Mesenchymal stem cell (in vitro differentiated cells and primary cell): ENCODE measurements around the gene CUTC.

Source experiments
- DNase-seq: peaks from one replicate; pipeline ENCODE4 v3.0.0-alpha.2; 2013
- H2AFZ ChIP-seq: one replicate; pipeline ENCODE4 v1.6.1; 2013; ENCODE audit warnings: low read depth, mild to moderate bottlenecking, control low read depth, inconsistent platforms, low read length, moderate library complexity
- H2AK5ac ChIP-seq: 2 replicates; pipeline ENCODE4 v1.6.1; 2013; ENCODE audit warnings: low read length, moderate library complexity, mild to moderate bottlenecking, inconsistent platforms; ENCODE audit not compliant: severe bottlenecking
- H2BK120ac ChIP-seq: one replicate; pipeline ENCODE4 v1.6.1; 2013; ENCODE audit warnings: low read depth, mild to moderate bottlenecking, inconsistent platforms, low read length, moderate library complexity
- H2BK12ac ChIP-seq, 2 experiments: one replicate each; pipeline ENCODE4 v1.6.1; 2013; ENCODE audit warnings: inconsistent platforms in 2 of 2, low read length in 2 of 2, mild to moderate bottlenecking in 2 of 2, moderate library complexity in 2 of 2, control low read depth in 1 of 2
- H2BK15ac ChIP-seq: one replicate; pipeline ENCODE4 v1.6.1; 2013; ENCODE audit warnings: mild to moderate bottlenecking, low read depth, inconsistent platforms; ENCODE audit not compliant: poor library complexity, severe bottlenecking
- H2BK5ac ChIP-seq: 2 replicates; pipeline ENCODE4 v1.6.1; 2013; ENCODE audit warnings: low read depth, mild to moderate bottlenecking, low read length, control low read depth, inconsistent platforms; ENCODE audit not compliant: poor library complexity, severe bottlenecking
- H3K14ac ChIP-seq, 2 experiments: one replicate each; pipeline ENCODE4 v1.6.1; 2013; ENCODE audit warnings: inconsistent platforms in 2 of 2, low read length in 2 of 2, control low read depth in 1 of 2, mild to moderate bottlenecking in 1 of 2, moderate library complexity in 1 of 2
- H3K18ac ChIP-seq, 2 experiments: one replicate each; pipeline ENCODE4 v1.6.1; 2013; ENCODE audit warnings: inconsistent platforms in 2 of 2, low read length in 2 of 2, control low read depth in 1 of 2, low read depth in 1 of 2, mild to moderate bottlenecking in 1 of 2
- H3K23ac ChIP-seq, 2 experiments: one replicate each; pipeline ENCODE4 v1.6.1; 2013; ENCODE audit warnings: inconsistent platforms in 2 of 2, low read length in 2 of 2, mild to moderate bottlenecking in 2 of 2, moderate library complexity in 2 of 2, control low read depth in 1 of 2
- H3K27ac ChIP-seq: 2 replicates; pipeline ENCODE4 v1.5.1; 2013; ENCODE audit warnings: mild to moderate bottlenecking, moderate library complexity, low read length, control low read depth, inconsistent platforms; ENCODE audit not compliant: poor library complexity, severe bottlenecking
- H3K27me3 ChIP-seq, 2 experiments: 2 replicates each; pipeline versions ENCODE4 v1.6.1 to v1.7.0; 2013; ENCODE audit warnings: low read length in 2 of 2, mild to moderate bottlenecking in 2 of 2, moderate library complexity in 2 of 2, control low read depth in 1 of 2, inconsistent platforms in 1 of 2; ENCODE audit not compliant: control insufficient read depth in 1 of 2, insufficient read depth in 1 of 2
- H3K36me3 ChIP-seq, 2 experiments: 2 replicates each; pipeline versions ENCODE4 v1.6.1 to v1.7.0; 2013; ENCODE audit warnings: low read length in 2 of 2, control low read depth in 1 of 2, inconsistent platforms in 1 of 2, low read depth in 1 of 2, mild to moderate bottlenecking in 1 of 2; ENCODE audit not compliant: insufficient read depth in 2 of 2, control insufficient read depth in 1 of 2
- H3K4ac ChIP-seq, 2 experiments: one replicate each; pipeline ENCODE4 v1.6.1; 2013; ENCODE audit warnings: inconsistent platforms in 2 of 2, low read length in 2 of 2, mild to moderate bottlenecking in 2 of 2, moderate library complexity in 2 of 2, control low read depth in 1 of 2, low read depth in 1 of 2
- H3K4me1 ChIP-seq: 2 replicates; pipeline ENCODE4 v1.6.1; 2013; ENCODE audit warnings: low read depth, low read length, control low read depth; ENCODE audit not compliant: control insufficient read depth, insufficient read depth
- H3K4me2 ChIP-seq: 2 replicates; pipeline ENCODE4 v1.6.1; 2013; ENCODE audit warnings: low read length, mild to moderate bottlenecking, inconsistent platforms; ENCODE audit not compliant: poor library complexity, severe bottlenecking
- H3K4me3 ChIP-seq, 2 experiments: 2 replicates each; pipeline versions ENCODE4 v1.5.1 to v1.7.0; 2013; ENCODE audit warnings: low read length in 2 of 2, mild to moderate bottlenecking in 2 of 2, control low read depth in 1 of 2, low read depth in 1 of 2; ENCODE audit not compliant: insufficient read depth in 1 of 2
- H3K79me1 ChIP-seq: replicated peaks from 2 replicates; pipeline ENCODE4 v1.6.1; 2013; ENCODE audit warnings: mild to moderate bottlenecking, control low read depth, low read length, inconsistent platforms; ENCODE audit not compliant: poor library complexity, severe bottlenecking
- H3K9ac ChIP-seq: 2 replicates; pipeline ENCODE4 v1.7.0; 2013; ENCODE audit warnings: mild to moderate bottlenecking, low read length, moderate library complexity
- H3K9me3 ChIP-seq: 2 replicates; pipeline ENCODE4 v1.7.0; 2013; ENCODE audit warnings: mild to moderate bottlenecking, low read length; ENCODE audit not compliant: control insufficient read depth
- H4K8ac ChIP-seq: one replicate; pipeline ENCODE4 v1.6.1; 2013; ENCODE audit warnings: inconsistent platforms, mild to moderate bottlenecking, low read length, moderate library complexity
- H4K91ac ChIP-seq: one replicate; pipeline ENCODE4 v1.6.1; 2013; ENCODE audit warnings: mild to moderate bottlenecking, low read length, inconsistent platforms
- WGBS: methylation state at CpG from one replicate; pipeline ENCODE4 v1.1.7; 2013; ENCODE audit warnings: mixed read lengths; 5-methylcytosine and 5-hydroxymethylcytosine counted together

CUTC gene

DNA sequence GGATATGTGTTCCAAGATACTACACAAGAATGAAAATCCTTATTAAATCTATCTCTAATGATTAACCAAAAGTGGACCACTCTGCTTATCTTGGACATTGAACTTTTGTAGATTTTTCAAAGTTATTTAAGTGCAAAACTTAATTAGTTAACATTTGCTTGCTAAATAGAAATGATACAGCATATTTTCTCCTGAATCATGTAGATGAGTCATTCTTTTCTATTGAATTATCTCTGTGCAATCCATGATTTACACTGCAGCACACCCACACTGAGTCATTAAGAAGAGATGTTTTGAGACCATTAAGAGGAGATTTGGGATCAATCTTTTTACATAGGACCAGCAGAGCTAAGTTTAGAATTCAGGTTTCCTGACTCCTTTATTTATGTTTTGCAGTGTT, 43.8 kb downstream of the CUTC start:
- peak overlapping the region; percentile 90 for H3K9ac ChIP-seq
- peak; percentile 90 for DNase-seq
- H3K9me3 ChIP-seq: no peaks in the 10 kb centered on the region
- H2BK12ac ChIP-seq: no peak overlapping the region
- no peaks in the 10 kb centered on the region for H3K27me3 ChIP-seq
- peak overlapping the region; percentile 59 for H3K27ac ChIP-seq
- H3K18ac ChIP-seq: no peak overlapping the region
- no peak overlapping the region for H2BK120ac ChIP-seq
- H3K23ac ChIP-seq: no peak overlapping the region
- H2AFZ ChIP-seq: no peak overlapping the region
- no peak overlapping the region for H2AK5ac ChIP-seq
- H3K4me3 ChIP-seq: no peak overlapping the region
- H3K4me2 ChIP-seq: no peak overlapping the region
- H3K79me1 ChIP-seq: no peaks in the 10 kb centered on the region
- H2BK15ac ChIP-seq: no peak overlapping the region
- H3K4me1 ChIP-seq: peaks cover 8% of the 10 kb centered on the region
- no peaks in the 10 kb centered on the region for H3K36me3 ChIP-seq
- no peak overlapping the region for H3K4ac ChIP-seq
- H4K91ac ChIP-seq: no peak overlapping the region
- H3K14ac ChIP-seq: no peak overlapping the region
- no peak overlapping the region for H4K8ac ChIP-seq
- no peak overlapping the region for H2BK5ac ChIP-seq

DNA sequence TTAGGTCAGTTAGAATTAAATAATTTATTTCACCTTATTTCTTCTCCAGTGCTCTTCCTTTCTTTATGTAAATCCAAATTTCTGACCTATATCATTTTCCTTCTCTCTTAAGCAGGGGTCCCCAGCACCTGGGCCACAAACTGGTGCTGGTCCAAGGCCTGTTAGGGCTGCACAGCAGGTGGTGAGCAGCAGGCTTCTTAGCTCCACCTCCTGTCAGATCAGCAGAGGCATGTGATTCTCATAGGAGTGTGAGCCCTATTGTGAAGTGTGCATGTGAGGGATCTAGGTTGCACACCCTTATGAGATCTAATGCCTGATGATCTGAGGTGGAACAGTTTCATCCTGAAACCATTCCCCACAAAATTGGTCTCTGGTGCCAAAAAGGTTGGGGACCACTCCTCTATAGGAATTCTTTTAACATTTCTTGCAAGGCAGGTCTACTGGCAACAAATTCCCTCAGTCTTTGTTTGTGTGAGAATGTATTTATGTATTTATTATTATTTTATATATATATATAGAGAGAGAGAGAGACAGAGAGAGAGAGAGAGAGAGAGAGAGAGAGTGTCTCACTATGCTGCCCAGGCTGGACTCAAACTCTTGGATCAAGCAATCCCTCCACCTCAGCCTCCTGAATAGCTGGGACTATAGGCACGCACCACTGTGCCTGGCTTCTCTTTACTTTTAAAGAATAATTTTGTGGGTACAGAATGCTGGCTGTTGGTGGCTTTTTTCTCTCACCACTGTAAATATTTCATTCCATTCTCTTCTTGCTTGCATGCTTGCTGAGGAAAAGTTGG, 46.1 kb downstream of the CUTC start:
- peak overlapping the region in 1 of 2 experiments; percentile 86 for H3K4ac ChIP-seq
- H2AK5ac ChIP-seq: no peak overlapping the region
- no CpG with 5 or more reads among the region's 1 CpG for WGBS
- H2BK15ac ChIP-seq: no peak overlapping the region
- peaks cover 11% of the 10 kb centered on the region for H3K4me1 ChIP-seq
- H3K27me3 ChIP-seq: no peaks in the 10 kb centered on the region
- no peaks in the 10 kb centered on the region for H3K36me3 ChIP-seq
- H3K9ac ChIP-seq: peak overlapping the region; percentile 93
- H2BK5ac ChIP-seq: no peak overlapping the region
- no peak overlapping the region for H3K4me3 ChIP-seq
- H3K9me3 ChIP-seq: no peaks in the 10 kb centered on the region
- H3K23ac ChIP-seq: no peak overlapping the region
- H4K91ac ChIP-seq: no peak overlapping the region
- no peaks in the 10 kb centered on the region for H3K79me1 ChIP-seq
- peak; percentile 21 for DNase-seq
- H2BK12ac ChIP-seq: peak overlapping the region; percentile 66 to 99
- peak overlapping the region; percentile 41 for H4K8ac ChIP-seq
- H3K18ac ChIP-seq: peak overlapping the region; percentile 73 to 75
- H3K4me2 ChIP-seq: no peak overlapping the region
- no peak overlapping the region for H3K14ac ChIP-seq
- H2AFZ ChIP-seq: no peak overlapping the region
- H3K27ac ChIP-seq: peak overlapping the region; percentile 70
- no peak overlapping the region for H2BK120ac ChIP-seq

DNA sequence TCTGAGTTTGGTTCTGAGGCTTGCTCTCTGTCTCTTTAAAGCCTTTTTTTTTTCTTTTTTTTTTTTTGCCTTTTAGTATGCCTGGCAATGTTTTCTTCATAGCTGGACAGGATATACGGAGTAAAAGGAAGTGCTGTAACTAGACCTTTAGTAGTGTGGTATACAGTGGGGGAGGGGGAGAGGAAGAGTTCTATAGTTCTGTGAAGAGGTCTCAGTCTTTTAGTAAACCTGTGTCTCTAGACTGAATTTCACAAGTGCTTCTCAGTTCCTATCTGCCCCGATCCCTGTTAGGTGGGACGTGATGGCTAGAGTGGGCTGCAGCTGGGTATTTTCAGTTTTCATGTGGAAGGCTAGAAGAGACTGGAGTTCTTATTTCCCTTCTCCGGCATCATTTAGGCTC, 47.3 kb downstream of the CUTC start:
- Histone ChIP-seq H2BK15ac (no peak overlapping the region), H3K4me2 (peak overlapping the region; percentile 39), H3K9ac (peak overlapping the region; percentile 93), H3K27ac (peak overlapping the region; percentile 91), H2AK5ac (no peak overlapping the region), H3K4me1 (peaks cover 14% of the 10 kb centered on the region), H3K14ac (no peak overlapping the region), H2BK12ac (peak overlapping the region in 1 of 2 experiments; percentile 78), H2BK5ac (peak overlapping the region; percentile 68), H3K18ac (peak overlapping the region; percentile 37 to 87), H2AFZ (peak overlapping the region; percentile 14), H4K91ac (peak overlapping the region; percentile 5), H4K8ac (peak overlapping the region; percentile 8), H3K36me3 (no peaks in the 10 kb centered on the region), H3K4me3 (peak overlapping the region in 1 of 2 experiments; percentile 48), H3K27me3 (no peaks in the 10 kb centered on the region), H3K23ac (no peak overlapping the region), H3K79me1 (no peaks in the 10 kb centered on the region), H3K4ac (peak overlapping the region; percentile 19 to 95), H3K9me3 (no peaks in the 10 kb centered on the region), H2BK120ac (peak overlapping the region; percentile 43)
- 0% methylated on average over 2 of the region's 4 CpGs for WGBS
- DNase-seq: peak; percentile 88

DNA sequence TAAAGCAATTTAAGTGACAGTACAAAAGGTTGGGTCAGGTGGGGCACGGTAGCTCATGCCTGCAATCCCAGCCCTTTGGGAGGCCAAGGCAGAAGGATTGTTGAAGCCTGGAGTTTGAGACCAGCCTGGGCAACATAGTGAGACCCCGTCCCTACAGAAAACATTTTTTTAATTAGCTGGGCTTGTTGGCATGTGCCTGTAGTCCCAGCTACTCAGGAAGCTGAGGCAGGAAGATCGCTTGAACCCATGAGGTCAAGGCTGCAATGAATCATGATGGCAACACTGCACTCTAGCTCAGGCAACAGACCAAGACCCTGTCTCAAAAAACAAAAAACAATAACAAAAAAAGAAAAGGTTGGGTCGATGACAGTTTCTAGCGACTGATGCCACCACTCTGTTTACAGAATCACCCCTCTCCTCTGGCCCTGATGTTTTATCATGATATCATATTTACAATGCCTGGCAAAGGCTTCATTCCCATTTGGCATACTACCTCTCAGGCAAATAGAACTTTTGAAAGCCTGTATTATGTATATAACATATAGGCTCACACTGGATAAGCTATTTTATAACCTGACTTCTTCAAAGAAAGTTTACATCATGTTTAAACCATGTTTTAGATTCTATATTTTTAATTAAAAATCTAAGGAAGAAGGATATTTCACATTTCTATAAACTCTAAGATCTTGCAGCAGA, 49.8 kb downstream of the CUTC start:
- WGBS: 80% methylated on average over 5 of the region's 5 CpGs
- no peak overlapping the region for H3K27ac ChIP-seq
- H4K8ac ChIP-seq: no peak overlapping the region
- H3K4me1 ChIP-seq: peaks cover 18% of the 10 kb centered on the region
- H3K79me1 ChIP-seq: no peaks in the 10 kb centered on the region
- H3K23ac ChIP-seq: peak overlapping the region in 1 of 2 experiments; percentile 59
- no peak overlapping the region for H2BK5ac ChIP-seq
- H2BK12ac ChIP-seq: peak overlapping the region; percentile 67 to 86
- H3K27me3 ChIP-seq: no peaks in the 10 kb centered on the region
- peak overlapping the region; percentile 9 for H2BK15ac ChIP-seq
- DNase-seq: no peak
- no peak overlapping the region for H2AK5ac ChIP-seq
- no peak overlapping the region for H2BK120ac ChIP-seq
- H3K4me2 ChIP-seq: no peak overlapping the region
- no peaks in the 10 kb centered on the region for H3K36me3 ChIP-seq
- peak overlapping the region; percentile 93 for H3K9ac ChIP-seq
- no peak overlapping the region for H3K14ac ChIP-seq
- peak overlapping the region in 1 of 2 experiments; percentile 79 for H3K4ac ChIP-seq
- no peak overlapping the region for H4K91ac ChIP-seq
- H3K18ac ChIP-seq: peak overlapping the region in 1 of 2 experiments; percentile 28
- H2AFZ ChIP-seq: no peak overlapping the region
- H3K9me3 ChIP-seq: no peaks in the 10 kb centered on the region
- no peak overlapping the region for H3K4me3 ChIP-seq
